ENCODE data around the gene GPR155.
A peak's percentile ranks its signal among the peaks of the same experiment; 100 is the strongest.
"Not testable (repeated sequence)": the region's sequence is repeated elsewhere in the genome, so short reads cannot be mapped to it uniquely, and the experiment has no call there.

Gene GPR155

GRCh38 chr2:174395969-174396630, 90.7 kb downstream of the GPR155 start:
- DNase-seq = no peak
- Mint-ChIP-seq H3K27me3 (ENCODE audit: low read depth, poor library complexity) (peaks cover 4% of the 10 kb centered on the region), H3K4me3 (peak overlapping the region; percentile 96), H3K27ac (no peak overlapping the region), H3K9me3 (no peaks in the 10 kb centered on the region), H3K4me1 (peaks cover 24% of the 10 kb centered on the region), H3K36me3 (ENCODE audit: low read depth) (peaks cover 22% of the 10 kb centered on the region)
- TF ChIP-seq, protein P1, sequence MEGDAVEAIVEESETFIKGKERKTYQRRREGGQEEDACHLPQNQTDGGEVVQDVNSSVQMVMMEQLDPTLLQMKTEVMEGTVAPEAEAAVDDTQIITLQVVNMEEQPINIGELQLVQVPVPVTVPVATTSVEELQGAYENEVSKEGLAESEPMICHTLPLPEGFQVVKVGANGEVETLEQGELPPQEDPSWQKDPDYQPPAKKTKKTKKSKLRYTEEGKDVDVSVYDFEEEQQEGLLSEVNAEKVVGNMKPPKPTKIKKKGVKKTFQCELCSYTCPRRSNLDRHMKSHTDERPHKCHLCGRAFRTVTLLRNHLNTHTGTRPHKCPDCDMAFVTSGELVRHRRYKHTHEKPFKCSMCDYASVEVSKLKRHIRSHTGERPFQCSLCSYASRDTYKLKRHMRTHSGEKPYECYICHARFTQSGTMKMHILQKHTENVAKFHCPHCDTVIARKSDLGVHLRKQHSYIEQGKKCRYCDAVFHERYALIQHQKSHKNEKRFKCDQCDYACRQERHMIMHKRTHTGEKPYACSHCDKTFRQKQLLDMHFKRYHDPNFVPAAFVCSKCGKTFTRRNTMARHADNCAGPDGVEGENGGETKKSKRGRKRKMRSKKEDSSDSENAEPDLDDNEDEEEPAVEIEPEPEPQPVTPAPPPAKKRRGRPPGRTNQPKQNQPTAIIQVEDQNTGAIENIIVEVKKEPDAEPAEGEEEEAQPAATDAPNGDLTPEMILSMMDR (IDR thresholded peaks at IDR 0.05) = no peak

DNA sequence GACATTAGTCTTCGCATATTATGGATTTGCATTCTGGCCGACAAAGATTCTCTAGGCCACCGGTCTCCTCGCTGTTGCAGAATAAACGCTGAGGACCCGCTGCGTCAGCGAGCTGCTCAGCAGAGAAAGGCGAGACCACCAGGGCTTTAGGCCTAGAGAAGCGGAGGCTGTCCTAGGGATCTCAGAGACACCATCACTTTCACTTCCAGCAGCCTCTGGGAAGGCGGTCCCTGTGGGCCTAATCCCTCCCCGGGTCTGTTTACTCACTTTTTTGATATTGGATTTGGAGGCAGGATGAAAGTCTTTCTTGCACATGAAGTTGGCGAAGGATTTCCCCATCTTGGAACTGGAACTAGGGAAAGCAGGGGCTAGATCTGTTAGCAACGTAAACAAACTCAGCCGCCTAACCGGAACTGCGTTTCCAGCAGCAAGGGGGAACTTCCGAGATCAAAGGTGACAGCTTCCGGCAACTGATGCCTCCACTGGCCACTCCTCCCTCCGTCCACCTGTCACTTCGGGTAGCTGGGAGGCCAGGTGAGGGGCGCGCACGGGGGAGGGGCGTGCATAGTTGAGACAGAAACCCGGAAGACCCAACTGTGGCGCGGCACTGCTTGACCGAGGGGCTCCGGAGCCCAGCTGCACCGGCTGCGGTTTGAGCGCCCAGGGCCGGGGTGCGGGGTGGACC, 91.4 kb downstream of the GPR155 start, which contains the start of gene SCRN3:
Gene SCRN3, plus strand, starts transcription at position 447 of the 685 bp plus-strand sequence. CDS start 2,554 bp downstream, outside the sequence.
- DNase-seq = peak; percentile 74
- Mint-ChIP-seq H3K27me3 (ENCODE audit: low read depth, poor library complexity) (peaks cover 4% of the 10 kb centered on the region), H3K36me3 (ENCODE audit: low read depth) (peaks cover 28% of the 10 kb centered on the region), H3K9me3 (no peaks in the 10 kb centered on the region), H3K4me1 (peaks cover 24% of the 10 kb centered on the region), H3K27ac (peak within 1 kb of the TSS; percentile 99), H3K4me3 (peak within 1 kb of the TSS; percentile 96)
- TF ChIP-seq, protein P1 (IDR thresholded peaks at IDR 0.05) = no peak

GRCh38 chr2:174392706-174393105, 94.1 kb downstream of the GPR155 start:
- TF ChIP-seq, protein P1 (IDR thresholded peaks at IDR 0.05) = no peak
- no peak for DNase-seq
- peaks cover 38% of the 10 kb centered on the region for H3K36me3 Mint-ChIP-seq (ENCODE audit: low read depth)
- H3K4me3 Mint-ChIP-seq = peak overlapping the region; percentile 8
- peaks cover 24% of the 10 kb centered on the region for H3K4me1 Mint-ChIP-seq
- H3K9me3 Mint-ChIP-seq = no peaks in the 10 kb centered on the region
- H3K27ac Mint-ChIP-seq = peak overlapping the region; percentile 36
- H3K27me3 Mint-ChIP-seq (ENCODE audit: low read depth, poor library complexity) = no peaks in the 10 kb centered on the region

DNA sequence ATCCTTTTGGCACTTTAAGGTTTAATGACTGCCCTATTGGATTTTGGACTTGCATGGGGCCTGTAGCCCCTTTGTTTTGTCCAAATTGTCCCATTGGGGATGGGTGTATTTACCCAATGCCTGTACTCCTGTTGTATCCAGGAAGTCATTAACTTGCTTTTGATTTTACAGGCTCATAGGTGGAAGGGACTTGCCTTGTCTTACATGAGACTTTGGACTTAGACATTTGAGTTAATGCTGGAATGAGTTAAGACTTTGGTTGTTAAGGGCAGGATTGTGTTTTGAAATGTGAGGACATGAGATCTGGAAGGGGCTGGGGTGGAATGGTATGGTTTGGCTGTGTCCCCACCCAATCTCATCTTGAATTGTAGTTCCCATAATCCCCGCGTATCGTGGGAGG, 96.5 kb downstream of the GPR155 start:
- H3K27me3 Mint-ChIP-seq (ENCODE audit: low read depth, poor library complexity); H3K27ac Mint-ChIP-seq; DNase-seq; H3K4me3 Mint-ChIP-seq; H3K9me3 Mint-ChIP-seq: not testable (repeated sequence)
- H3K36me3 Mint-ChIP-seq (ENCODE audit: low read depth) = peaks cover 52% of the 10 kb centered on the region
- peaks cover 15% of the 10 kb centered on the region for H3K4me1 Mint-ChIP-seq

DNA sequence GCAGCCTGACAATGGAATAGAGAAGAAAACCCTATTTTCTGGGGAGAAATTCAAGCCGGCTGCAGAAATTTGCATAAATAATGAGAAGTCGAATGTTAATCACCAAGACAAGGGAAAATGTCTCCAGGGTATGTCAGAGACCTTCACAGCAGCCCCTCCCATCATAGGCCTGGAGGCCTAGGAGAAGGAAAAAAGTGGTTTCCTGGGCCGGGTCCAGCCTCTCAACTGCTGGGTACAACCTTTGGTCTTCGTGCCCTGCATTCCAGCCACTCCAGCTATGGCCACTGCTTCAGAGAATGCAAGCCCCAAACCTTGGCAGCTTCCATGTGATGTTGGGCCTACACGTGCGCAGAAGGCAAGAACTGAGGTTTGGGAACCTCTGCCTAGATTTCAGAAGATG, 97.3 kb downstream of the GPR155 start:
- peaks cover 58% of the 10 kb centered on the region for H3K36me3 Mint-ChIP-seq (ENCODE audit: low read depth)
- no peak overlapping the region for H3K4me3 Mint-ChIP-seq
- H3K27me3 Mint-ChIP-seq (ENCODE audit: low read depth, poor library complexity) = no peaks in the 10 kb centered on the region
- H3K9me3 Mint-ChIP-seq = no peaks in the 10 kb centered on the region
- no peak overlapping the region for H3K27ac Mint-ChIP-seq
- no peak for DNase-seq
- TF ChIP-seq, protein P1 (IDR thresholded peaks at IDR 0.05) = no peak
- peaks cover 10% of the 10 kb centered on the region for H3K4me1 Mint-ChIP-seq

DNA sequence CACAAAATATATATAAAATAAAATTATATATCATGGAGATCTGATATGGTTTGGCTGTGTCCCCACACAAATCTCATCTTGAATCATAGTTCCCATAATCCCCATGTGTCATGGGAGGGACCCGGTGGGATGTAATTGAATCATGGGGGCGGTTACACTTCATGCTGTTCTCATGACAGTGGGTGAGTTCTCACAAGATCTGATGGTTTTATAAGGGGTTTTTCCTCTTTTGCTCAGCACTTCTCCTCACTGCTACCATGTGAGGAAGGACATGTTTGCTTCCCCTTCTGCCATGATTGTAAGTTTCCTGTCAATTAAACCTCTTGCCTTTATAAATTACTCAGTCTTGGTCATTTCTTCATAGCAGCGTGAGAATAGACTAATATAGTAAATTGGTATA, 98.1 kb downstream of the GPR155 start:
- H3K4me3 Mint-ChIP-seq; DNase-seq; H3K27me3 Mint-ChIP-seq (ENCODE audit: low read depth, poor library complexity); H3K4me1 Mint-ChIP-seq; H3K9me3 Mint-ChIP-seq: not testable (repeated sequence)
- H3K27ac Mint-ChIP-seq = peak overlapping the region; percentile 12
- H3K36me3 Mint-ChIP-seq (ENCODE audit: low read depth) = peaks cover 65% of the 10 kb centered on the region
